Activated gamma-delta T cell (primary cell): ENCODE measurements around the gene PPP3R1.

Experiments
- DNase-seq: peaks from one replicate; lab custom pipeline; 2025; lab: John Stamatoyannopoulos, UW
- total RNA-seq, 2 donors: gene quantifications; one replicate each; lab custom pipeline; 2026; lab: John Stamatoyannopoulos, UW

Gene PPP3R1
- total RNA-seq: 44.5 to 50.2 reads per million in 2 donors

- DNase-seq: peak; percentile 97
Measured at GRCh38 chr2:68252400-68253218, at the start of gene PPP3R1. Gene PPP3R1, minus strand, starts transcription at chr2:68252532. Its CDS starts 405 bp downstream, at chr2:68252127.

GRCh38 chr2:68295516-68295915 lies 43.2 kb upstream of the PPP3R1 start:
- DNase-seq: no peak

- DNase-seq: no peak
Measured at GRCh38 chr2:68294913-68295312, 42.6 kb upstream of the PPP3R1 start.

GRCh38 chr2:68294187-68294586 lies 41.9 kb upstream of the PPP3R1 start:
- no peak for DNase-seq

GRCh38 chr2:68293755-68294154 lies 41.4 kb upstream of the PPP3R1 start:
- no peak for DNase-seq

- no peak for DNase-seq
Measured at GRCh38 chr2:68293024-68293423, 40.7 kb upstream of the PPP3R1 start.

- no peak for DNase-seq
Measured at GRCh38 chr2:68292108-68292710, 39.9 kb upstream of the PPP3R1 start.

- DNase-seq: no peak
Measured at GRCh38 chr2:68291314-68291713, 39.0 kb upstream of the PPP3R1 start.

GRCh38 chr2:68290901-68291300 lies 38.6 kb upstream of the PPP3R1 start:
- no peak for DNase-seq

GRCh38 chr2:68287580-68288441 lies 35.5 kb upstream of the PPP3R1 start:
- no peak for DNase-seq

GRCh38 chr2:68284896-68285295 lies 32.6 kb upstream of the PPP3R1 start:
- DNase-seq: no peak

GRCh38 chr2:68283419-68283812 lies 31.1 kb upstream of the PPP3R1 start:
- no peak for DNase-seq

- no peak for DNase-seq
Measured at GRCh38 chr2:68282811-68283418, 30.6 kb upstream of the PPP3R1 start.

- no peak for DNase-seq
Measured at GRCh38 chr2:68280796-68281195, 28.5 kb upstream of the PPP3R1 start.

- DNase-seq: no peak
Measured at GRCh38 chr2:68280348-68280747, 28.0 kb upstream of the PPP3R1 start.

- no peak for DNase-seq
Measured at GRCh38 chr2:68279691-68280090, 27.4 kb upstream of the PPP3R1 start.

- no peak for DNase-seq
Measured at GRCh38 chr2:68278169-68278568, 25.8 kb upstream of the PPP3R1 start.

- DNase-seq: no peak
Measured at GRCh38 chr2:68274022-68274421, 21.7 kb upstream of the PPP3R1 start.

GRCh38 chr2:68272246-68272994 lies 20.1 kb upstream of the PPP3R1 start:
- no peak for DNase-seq

GRCh38 chr2:68266655-68267054 lies 14.3 kb upstream of the PPP3R1 start:
- no peak for DNase-seq

- DNase-seq: no peak
Measured at GRCh38 chr2:68263632-68264031, 11.3 kb upstream of the PPP3R1 start.
